GM19099 (cell line): Measurements from ENCODE around the gene KBTBD13.

Experiments used
- POLR2A ChIP-seq: IDR thresholded peaks from 3 replicates; pipeline ENCODE4 v1.6.1; 2011; ENCODE audit warnings: low read depth; ENCODE audit not compliant: insufficient read length; ENCODE audit errors: extremely low read depth

The KBTBD13 gene

GRCh38 chr15:65042776-65043327 is 33.7 kb upstream of the KBTBD13 start:
- no peak for TF ChIP-seq POLR2A

- TF ChIP-seq POLR2A: no peak
These were observed 31.6 kb upstream of the KBTBD13 start, which contains the start of gene SLC51B for GRCh38 chr15:65044724-65045481. SLC51B (plus strand) TSS chr15:65045387; CDS start chr15:65050005, 4,618 bp downstream.

- no peak for TF ChIP-seq POLR2A
These were observed 28.3 kb upstream of the KBTBD13 start for GRCh38 chr15:65048241-65048640.

- TF ChIP-seq POLR2A: no peak
These were observed 27.1 kb upstream of the KBTBD13 start for GRCh38 chr15:65049418-65049840.

- no peak for TF ChIP-seq POLR2A
These were observed 26.3 kb upstream of the KBTBD13 start for GRCh38 chr15:65050270-65050669.

- TF ChIP-seq POLR2A: no peak
These were observed 25.3 kb upstream of the KBTBD13 start for GRCh38 chr15:65051266-65051665.

GRCh38 chr15:65052956-65053355 is 23.6 kb upstream of the KBTBD13 start:
- no peak for TF ChIP-seq POLR2A

- no peak for TF ChIP-seq POLR2A
These were observed 22.0 kb upstream of the KBTBD13 start for GRCh38 chr15:65054333-65055200.

- no peak for TF ChIP-seq POLR2A
These were observed 21.2 kb upstream of the KBTBD13 start for GRCh38 chr15:65055201-65055870.

GRCh38 chr15:65056106-65056505 is 20.4 kb upstream of the KBTBD13 start:
- no peak for TF ChIP-seq POLR2A

- TF ChIP-seq POLR2A: no peak
These were observed 19.5 kb upstream of the KBTBD13 start for GRCh38 chr15:65056868-65057548.

- TF ChIP-seq POLR2A: no peak
These were observed 19.0 kb upstream of the KBTBD13 start for GRCh38 chr15:65057549-65057940.

- no peak for TF ChIP-seq POLR2A
These were observed 17.9 kb upstream of the KBTBD13 start for GRCh38 chr15:65058394-65059368.
